ENCODE data around the gene SLC9A8.

GRCh38 chr20:49854190-49854875, 41.7 kb downstream of the SLC9A8 start:
- TF ChIP-seq EZH2 (IDR thresholded peaks at IDR 0.05; ENCODE audit: borderline replicate concordance, insufficient read depth, low read depth, low read length, poor library complexity, severe bottlenecking) (no peak), CTCF (IDR thresholded peaks at IDR 0.05) (no peak)

Measured in B cell (primary cell).